Ureter (tissue), 1 donor: ENCODE results near the gene SERINC5. TPM values are rescaled to one million over a fixed set of nuclear protein-coding genes. Genes with fewer than 3 reads are reported as not detected.
"Not testable (repeated sequence)": the region's sequence is repeated elsewhere in the genome, so short reads cannot be mapped to it uniquely, and the experiment has no call there.

Source experiments
- DNase-seq: peaks from one replicate; pipeline ENCODE4 v3.0.0-alpha.2; 2020; ENCODE audit warnings: low spot score
- total RNA-seq: library from RNA; stranded (reverse); gene quantifications from one replicate; pipeline ENCODE4 v1.2.4, GENCODE V29; 2023
- donor health status: DM: yes; HTN: yes; CAD: no.

SERINC5 gene
- total RNA-seq, 1 donor from 2014 or later, result 89.9 TPM

- DNase-seq, result no peak
Measured at GRCh38 chr5:80227979-80228596, 27.8 kb downstream of the SERINC5 start.

- no peak for DNase-seq
Measured at GRCh38 chr5:80225934-80226326, 29.9 kb downstream of the SERINC5 start.

DNA sequence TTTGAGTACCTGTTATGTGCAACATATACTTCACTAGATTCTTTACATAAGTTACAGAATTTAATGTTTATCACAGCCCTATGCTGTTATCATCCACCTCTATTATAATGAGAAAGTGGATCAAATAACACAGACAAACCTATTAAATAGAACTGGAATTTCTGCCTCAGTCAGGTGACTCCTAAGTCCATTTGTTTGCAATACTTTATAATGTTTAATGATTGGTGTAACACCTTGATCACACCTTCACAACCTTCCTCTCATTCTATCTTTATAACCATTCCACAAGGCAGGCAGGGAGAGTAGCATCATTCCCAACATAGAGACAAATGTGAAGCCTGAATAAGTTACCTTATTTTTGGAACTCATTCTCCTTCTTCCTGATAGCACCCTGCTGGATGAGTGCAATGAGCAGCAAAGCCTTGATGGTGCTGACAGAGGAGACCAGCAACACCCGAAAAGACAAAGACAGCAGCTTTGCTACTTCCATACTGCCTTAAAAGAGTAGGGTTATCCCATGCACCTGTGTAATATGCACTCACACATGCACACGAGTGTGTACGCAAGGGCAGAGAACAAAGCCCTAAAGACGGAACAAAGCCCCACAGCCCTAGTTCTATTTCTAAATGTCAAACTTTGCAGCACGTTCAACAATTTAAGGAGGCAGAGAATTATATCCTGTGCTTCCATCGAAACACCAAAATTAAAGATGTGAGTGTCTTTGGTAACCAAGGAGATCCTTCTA is 30.5 kb downstream of the SERINC5 start:
- DNase-seq, result no peak

GRCh38 chr5:80223561-80223960 is 32.3 kb downstream of the SERINC5 start:
- DNase-seq, result no peak

DNA sequence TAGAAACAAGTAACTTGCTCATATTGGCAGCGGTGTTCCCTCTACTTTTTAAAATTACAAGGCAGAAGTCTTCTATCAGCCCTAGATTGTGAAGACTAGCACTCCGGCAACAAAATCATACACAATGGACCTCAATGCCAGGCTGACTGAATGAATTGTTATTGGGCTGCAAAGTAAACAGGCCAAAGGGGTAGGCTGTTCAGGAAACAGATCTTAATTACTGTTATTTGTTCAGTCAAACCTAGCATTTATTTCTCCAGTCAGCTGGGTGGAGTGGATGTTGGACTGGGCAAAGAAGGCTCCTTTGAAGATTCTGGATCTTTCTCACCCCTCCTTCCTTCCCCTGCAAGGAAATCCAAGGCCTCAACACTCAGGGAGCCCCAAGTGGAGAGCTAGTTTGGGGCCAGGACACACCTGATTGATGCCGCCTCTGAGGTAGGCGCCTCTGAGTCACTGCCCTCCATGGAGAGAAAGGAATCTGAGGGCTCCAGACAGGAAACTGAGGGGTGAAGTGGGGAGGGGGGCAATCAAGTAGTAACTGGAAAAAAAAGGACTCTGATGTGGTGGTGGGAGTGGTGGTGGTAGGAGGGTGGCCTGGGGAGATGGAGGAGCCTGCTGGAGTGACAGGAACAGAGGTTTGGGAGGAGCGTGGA is 35.5 kb downstream of the SERINC5 start:
- DNase-seq, result no peak

DNA sequence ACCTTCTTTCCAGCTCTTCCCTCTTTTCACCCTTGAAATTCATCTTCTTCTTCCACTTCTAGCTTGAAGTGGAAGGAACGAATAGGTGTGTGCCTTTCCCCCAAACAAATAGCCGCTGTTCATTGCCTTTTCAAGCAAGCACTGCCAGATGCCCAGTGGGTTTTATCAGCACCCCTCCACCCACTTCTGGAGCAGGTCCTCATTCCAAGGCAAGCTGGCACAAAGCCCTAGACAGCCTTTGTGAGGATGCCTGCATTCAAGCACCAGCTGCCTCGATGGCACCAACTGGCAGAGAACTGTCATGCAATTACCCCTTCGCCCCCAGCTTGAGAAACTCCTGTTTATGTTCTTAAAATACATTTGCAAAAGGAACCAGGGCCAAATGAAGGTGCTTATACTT is 36.5 kb downstream of the SERINC5 start:
- no peak for DNase-seq

DNA sequence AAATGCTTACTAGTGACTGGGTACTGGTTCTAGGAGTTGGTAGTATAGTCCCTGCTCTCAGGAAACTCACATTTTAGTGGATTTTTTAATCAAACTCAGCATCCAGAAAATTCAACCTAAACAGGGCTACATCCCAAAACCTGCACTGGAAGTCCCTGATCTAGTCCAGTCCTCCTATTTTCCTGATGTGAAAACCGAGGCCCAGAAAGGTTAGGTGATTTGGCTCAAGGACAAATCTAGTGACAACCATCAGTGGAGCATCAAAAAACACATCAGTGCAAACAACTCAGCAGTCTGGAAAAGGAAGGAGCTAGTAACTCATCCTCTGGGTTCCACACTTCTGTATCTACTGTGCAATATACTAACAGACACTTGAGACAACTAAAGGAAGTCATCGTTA is 38.2 kb downstream of the SERINC5 start:
- no peak for DNase-seq

DNA sequence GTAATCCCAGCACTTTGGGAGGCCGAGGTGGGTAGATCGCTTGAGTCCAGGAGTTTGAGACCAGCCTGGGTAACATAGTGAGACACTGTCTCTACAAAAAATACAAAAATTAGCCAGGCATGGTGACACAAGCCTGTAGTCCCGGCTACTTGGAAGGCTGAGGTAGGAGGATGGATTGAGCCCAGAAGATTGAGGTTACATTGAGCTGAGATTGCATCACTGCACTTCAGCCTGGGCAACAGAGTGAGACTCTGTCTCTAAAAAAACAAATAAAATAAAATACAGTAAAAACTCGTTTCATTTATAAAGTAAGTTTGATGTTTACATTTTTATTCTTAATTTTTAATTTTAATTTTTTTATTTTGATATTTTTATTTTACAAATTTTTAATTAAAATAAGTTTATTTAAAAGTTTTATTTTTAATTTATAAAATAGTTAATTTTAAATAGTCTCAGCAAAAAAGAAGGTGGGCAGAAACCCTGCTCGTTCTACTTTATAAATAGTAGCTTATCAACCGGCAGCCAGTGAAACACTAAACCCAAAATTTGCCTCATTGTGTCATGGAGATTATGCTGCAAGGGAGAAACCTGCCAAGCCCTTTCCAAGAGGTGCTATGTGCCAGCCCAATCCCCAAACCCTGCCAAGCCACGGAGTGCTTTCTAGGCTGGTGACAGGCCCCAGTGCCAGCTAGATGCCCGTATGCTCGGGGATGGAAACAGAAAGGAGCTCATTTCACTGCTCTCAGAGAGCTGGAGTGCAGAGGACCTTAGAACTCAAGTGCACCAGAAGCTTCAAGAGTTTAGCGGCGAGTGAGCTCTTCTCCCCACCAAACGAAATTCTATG is 38.9 kb downstream of the SERINC5 start:
- DNase-seq, result peak; percentile 62

DNA sequence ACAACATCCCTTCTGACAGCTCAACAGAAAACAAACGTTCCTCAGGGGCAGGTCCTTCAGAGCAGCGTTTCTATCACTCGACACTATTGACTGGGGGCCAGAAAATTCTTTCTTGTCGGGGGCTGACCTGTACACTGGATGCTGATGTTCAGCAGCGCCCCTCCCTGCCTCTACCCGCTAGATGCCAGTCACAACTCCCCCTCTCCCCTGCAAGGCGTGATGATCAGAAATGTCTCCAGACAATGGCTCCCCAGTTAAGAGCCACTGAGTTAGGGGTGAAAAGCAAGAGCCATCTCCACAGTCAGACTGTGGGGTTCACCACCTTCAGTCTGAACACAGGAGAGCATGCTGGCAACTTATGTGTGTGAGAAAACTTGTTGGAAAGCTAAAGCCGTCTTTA is 39.8 kb downstream of the SERINC5 start:
- DNase-seq, result no peak

DNA sequence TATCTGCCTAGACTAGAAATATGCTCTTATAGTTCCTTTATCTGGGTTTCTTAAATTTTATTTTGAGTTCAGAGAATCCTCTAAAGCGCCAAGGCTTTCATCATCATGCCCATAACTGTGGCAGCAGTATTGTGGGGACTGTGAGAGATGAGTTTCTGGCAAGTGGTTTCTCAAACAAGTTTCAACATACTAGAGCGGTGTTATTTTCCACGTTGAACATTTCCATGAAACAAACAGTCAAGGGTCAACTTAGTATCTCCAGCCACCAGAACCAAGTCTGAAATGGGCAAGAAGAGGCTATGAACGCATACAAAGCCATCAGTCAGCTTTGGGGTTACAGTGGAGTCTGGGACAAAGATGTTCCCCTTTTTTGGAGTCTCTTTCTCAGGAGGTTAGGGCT is 40.3 kb downstream of the SERINC5 start:
- no peak for DNase-seq

DNA sequence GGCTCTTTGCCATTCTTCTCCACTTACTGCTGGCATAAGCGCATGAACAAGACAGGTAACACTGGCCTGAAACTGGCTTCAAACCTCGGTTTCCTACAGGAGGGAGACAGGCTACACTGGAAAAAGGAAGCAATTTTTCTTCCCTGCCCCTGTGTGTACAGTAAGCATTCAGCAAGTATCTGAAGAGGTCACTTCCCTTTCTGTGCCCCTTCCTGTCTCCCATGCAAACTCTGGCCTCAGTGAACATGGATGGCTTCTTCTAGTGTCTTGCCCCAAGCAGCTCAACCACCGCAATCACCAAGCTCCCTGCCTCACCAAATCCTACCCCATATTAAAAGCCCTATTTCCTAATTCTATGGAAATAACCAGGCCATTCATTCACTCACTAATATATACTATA is 42.4 kb downstream of the SERINC5 start:
- no peak for DNase-seq

DNA sequence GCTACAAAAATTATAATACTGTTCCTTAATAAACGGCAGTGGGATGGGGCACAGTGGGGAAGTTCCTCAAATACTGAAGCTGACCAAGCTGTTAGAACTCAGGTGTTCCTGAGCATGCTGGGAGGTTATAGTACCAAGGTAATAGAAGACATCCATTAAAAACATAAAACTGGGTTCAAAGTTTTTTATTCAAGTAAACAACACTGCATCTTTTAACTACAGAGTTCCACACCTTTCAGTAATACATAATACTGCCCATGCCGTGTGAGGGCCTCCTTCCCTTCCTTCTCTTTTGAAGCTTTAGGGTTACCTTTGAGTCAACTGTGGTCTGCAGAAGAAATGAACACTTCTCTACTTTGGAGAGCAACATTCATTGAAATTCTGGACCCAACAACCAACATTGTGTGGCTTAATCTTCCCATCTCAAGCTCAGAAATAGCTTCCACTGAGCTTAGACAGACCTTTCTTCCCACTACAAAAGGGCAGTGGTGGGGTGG is 43.6 kb downstream of the SERINC5 start:
- no peak for DNase-seq

DNA sequence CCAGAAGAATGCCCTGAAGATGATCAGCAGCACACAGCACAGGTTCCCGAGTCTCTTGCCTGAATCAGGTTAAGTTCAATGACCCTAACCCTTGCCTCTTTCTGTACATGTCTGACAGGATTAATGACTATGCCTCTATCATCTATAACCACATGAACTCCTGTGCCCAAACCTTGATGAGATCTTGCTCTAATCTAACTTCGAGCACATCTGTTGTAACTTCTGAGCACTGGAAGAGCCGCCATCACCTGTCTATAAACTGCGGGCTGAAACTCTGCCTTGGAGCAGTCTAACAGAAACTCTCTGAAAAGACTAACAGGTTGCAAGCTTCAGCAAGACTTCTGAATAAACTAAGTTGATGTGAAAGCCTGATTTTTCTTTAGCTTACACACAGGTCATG is 44.5 kb downstream of the SERINC5 start:
- DNase-seq, result no peak

GRCh38 chr5:80210014-80210413 is 45.8 kb downstream of the SERINC5 start:
- DNase-seq, result no peak

DNA sequence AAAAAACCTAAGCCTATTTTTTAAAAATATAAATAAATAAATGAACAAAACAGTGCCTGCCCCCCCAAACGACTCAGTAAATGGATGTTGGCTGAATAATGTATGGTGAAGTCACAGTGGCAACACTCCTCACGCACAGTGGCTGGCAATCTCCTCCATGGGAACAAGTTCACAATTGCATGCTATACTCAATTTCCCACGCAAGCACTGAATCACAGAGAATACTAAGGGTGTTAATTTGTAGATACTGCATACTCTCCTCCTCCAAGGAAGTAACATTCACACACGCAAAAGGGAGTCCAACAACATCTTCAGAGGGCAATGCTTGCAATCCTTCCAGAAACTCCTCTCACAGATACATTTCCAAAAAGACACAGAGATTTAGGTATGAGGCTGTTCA is 47.5 kb downstream of the SERINC5 start:
- DNase-seq, result no peak

- no peak for DNase-seq
Measured at GRCh38 chr5:80207832-80208231, 48.0 kb downstream of the SERINC5 start.

- DNase-seq, result no peak
Measured at GRCh38 chr5:80206282-80206681, 49.6 kb downstream of the SERINC5 start.

GRCh38 chr5:80205846-80206245 is 50.0 kb downstream of the SERINC5 start:
- DNase-seq, result no peak

DNA sequence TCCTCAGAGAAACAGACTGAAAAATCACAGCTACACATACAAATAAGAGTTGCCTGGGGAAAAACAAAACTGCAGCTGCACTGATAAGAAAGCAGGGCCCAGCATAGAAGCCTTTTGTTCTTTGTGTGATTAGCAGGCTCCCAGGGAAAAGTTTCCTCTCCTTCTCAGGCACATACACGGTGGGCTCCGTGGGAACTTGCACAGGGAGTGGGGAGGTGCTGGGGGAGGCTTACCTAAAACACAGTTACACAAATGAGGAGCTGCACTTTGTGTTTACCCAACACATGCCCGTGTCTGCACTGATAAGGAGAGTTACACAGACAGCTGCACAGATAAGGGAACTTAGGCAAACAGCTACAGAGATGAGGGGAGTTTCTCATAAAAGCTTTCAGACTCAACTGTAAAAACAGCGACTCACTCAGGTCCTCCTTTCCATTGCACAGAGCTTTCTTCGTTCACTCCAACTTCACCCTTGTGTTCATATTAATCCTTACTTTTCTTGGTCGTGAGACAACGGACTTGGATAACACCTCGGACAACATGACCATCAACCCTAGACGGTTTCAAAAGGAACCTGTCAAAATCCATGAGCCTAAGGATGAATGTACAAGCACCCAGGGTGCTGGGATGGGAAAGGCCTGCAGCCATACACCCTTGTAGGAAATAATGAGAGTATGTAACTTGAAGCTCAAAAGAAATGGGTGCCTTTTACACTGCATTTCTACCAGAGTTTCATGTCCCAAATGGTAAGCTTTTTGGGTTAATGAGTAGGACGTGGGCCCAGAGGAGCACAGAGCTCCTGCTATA is 50.8 kb downstream of the SERINC5 start:
- DNase-seq, result no peak

- not testable (repeated sequence) for DNase-seq
Measured at GRCh38 chr5:80201763-80202162, 54.1 kb downstream of the SERINC5 start.

GRCh38 chr5:80198920-80199319 is 56.9 kb downstream of the SERINC5 start:
- no peak for DNase-seq
